CD4-positive, alpha-beta T cell treated with Interferon alpha-2 for 1 hour (primary cell): ENCODE results near the gene ARL14EPL.
"Not testable (repeated sequence)": the region's sequence is repeated elsewhere in the genome, so short reads cannot be mapped to it uniquely, and the experiment has no call there.

Experiments used
- DNase-seq, 2 donors: peaks; one replicate each; pipeline ENCODE4 v3.0.0-alpha.2; 2020 to 2022

Gene ARL14EPL

GRCh38 chr5:116058346-116058936, 26.2 kb downstream of the ARL14EPL start:
- no peak for DNase-seq

- no peak for DNase-seq
Measured at GRCh38 chr5:116062352-116062751, 30.1 kb downstream of the ARL14EPL start.

- no peak for DNase-seq
Measured at GRCh38 chr5:116063950-116064349, 31.7 kb downstream of the ARL14EPL start.

- peak; percentile 10 to 58 for DNase-seq
Measured at GRCh38 chr5:116068028-116068632, 35.9 kb downstream of the ARL14EPL start.

- no peak for DNase-seq
Measured at GRCh38 chr5:116071211-116071610, 38.9 kb downstream of the ARL14EPL start.

- no peak for DNase-seq
Measured at GRCh38 chr5:116075191-116075831, 43.0 kb downstream of the ARL14EPL start.

- DNase-seq = no peak
Measured at GRCh38 chr5:116076496-116076895, 44.2 kb downstream of the ARL14EPL start.

- no peak for DNase-seq
Measured at GRCh38 chr5:116078199-116078598, 45.9 kb downstream of the ARL14EPL start.

GRCh38 chr5:116084287-116084691, 52.0 kb downstream of the ARL14EPL start:
- peak; percentile 11 to 24 for DNase-seq

GRCh38 chr5:116084871-116085715, 52.8 kb downstream of the ARL14EPL start, which contains the start of gene COMMD10:
Gene COMMD10, plus strand, starts transcription at chr5:116085025.
- DNase-seq = peak; percentile 83 to 86

GRCh38 chr5:116086309-116086708, 54.0 kb downstream of the ARL14EPL start:
- DNase-seq = not testable (repeated sequence)

- no peak for DNase-seq
Measured at GRCh38 chr5:116088062-116088461, 55.8 kb downstream of the ARL14EPL start.

- DNase-seq = no peak
Measured at GRCh38 chr5:116090302-116090701, 58.0 kb downstream of the ARL14EPL start.

GRCh38 chr5:116091416-116091815, 59.1 kb downstream of the ARL14EPL start:
- DNase-seq = no peak

GRCh38 chr5:116097301-116097700, 65.0 kb downstream of the ARL14EPL start:
- no peak for DNase-seq

GRCh38 chr5:116098998-116099397, 66.7 kb downstream of the ARL14EPL start:
- DNase-seq = no peak

- not testable (repeated sequence) for DNase-seq
Measured at GRCh38 chr5:116104941-116105340, 72.7 kb downstream of the ARL14EPL start.
